ENCODE measurements around the gene NQO2.

GRCh38 chr6:2971420-2972218 is 28.1 kb upstream of the NQO2 start, which contains the start of gene SERPINB6:
- TF ChIP-seq REST (IDR thresholded peaks at IDR 0.05; ENCODE audit: borderline replicate concordance) (no peak), EP300 (conservative IDR thresholded peaks at IDR 0.05; ENCODE audit: poor library complexity, severe bottlenecking) (no peak), EZH2 (IDR thresholded peaks at IDR 0.05; ENCODE audit: borderline replicate concordance, insufficient read depth, low read length, poor library complexity, severe bottlenecking) (no peak), RAD21 (conservative IDR thresholded peaks at IDR 0.05) (no peak), POLR2AphosphoS5 (IDR thresholded peaks at IDR 0.05) (no peak)
- TF ChIP-seq, protein P1, sequence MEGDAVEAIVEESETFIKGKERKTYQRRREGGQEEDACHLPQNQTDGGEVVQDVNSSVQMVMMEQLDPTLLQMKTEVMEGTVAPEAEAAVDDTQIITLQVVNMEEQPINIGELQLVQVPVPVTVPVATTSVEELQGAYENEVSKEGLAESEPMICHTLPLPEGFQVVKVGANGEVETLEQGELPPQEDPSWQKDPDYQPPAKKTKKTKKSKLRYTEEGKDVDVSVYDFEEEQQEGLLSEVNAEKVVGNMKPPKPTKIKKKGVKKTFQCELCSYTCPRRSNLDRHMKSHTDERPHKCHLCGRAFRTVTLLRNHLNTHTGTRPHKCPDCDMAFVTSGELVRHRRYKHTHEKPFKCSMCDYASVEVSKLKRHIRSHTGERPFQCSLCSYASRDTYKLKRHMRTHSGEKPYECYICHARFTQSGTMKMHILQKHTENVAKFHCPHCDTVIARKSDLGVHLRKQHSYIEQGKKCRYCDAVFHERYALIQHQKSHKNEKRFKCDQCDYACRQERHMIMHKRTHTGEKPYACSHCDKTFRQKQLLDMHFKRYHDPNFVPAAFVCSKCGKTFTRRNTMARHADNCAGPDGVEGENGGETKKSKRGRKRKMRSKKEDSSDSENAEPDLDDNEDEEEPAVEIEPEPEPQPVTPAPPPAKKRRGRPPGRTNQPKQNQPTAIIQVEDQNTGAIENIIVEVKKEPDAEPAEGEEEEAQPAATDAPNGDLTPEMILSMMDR (IDR thresholded peaks at IDR 0.05; ENCODE audit: poor library complexity, severe bottlenecking), result no peak

Measured in neural cell (in vitro differentiated cells).